Left cardiac atrium (tissue), 4 donors: ENCODE data around the gene RTBDN. TPM values are rescaled to one million over a fixed set of nuclear protein-coding genes. Genes with fewer than 3 reads are reported as not detected.

Source experiments
- ATAC-seq, 2 donors: fragments of 200-7000 bp; cut with Tn5 transposase; one replicate each; pipeline ENCODE4 v1.9.1; 2020; ENCODE audit warnings: mild to moderate bottlenecking in 2 of 2, moderate library complexity in 2 of 2
- DNase-seq: peaks from one replicate; pipeline ENCODE4 v3.0.0-alpha.2; 2020
- intact Hi-C, 2 donors: fragments of 100-400 bp; cut with DNase I; formaldehyde crosslinking; loops; one replicate each; pipeline versions ENCODE4 v1.14.1 to v1.15.1; 2022 to 2023
- long read RNA-seq: library from polyadenylated mRNA; unstranded; transcript quantifications from one replicate; pipeline ENCODE4 v2.0.0, GENCODE V29; 2021
- total RNA-seq, 2 donors: library from RNA; stranded (reverse); fragmentation: NEBNext Ultra II Directional; extraction: Animal tissue kit (Norgen Biotek cat#: 25700); gene quantifications; one replicate each; pipeline ENCODE4 v1.2.1, GENCODE V29; 2021
- donor health status: DM: no; HTN: yes; CAD: no.
- donor health status: DM: no; HTN: yes; CAD: no; lungs with severe emphysema.
- donor health status: DM: yes; HTN: yes; CAD: no.
- donor health status: Dilated cardiomyopathy.

RTBDN gene
- total RNA-seq: not detected
- long read RNA-seq: 0 reads

GRCh38 chr19:12834566-12834943, at the start of gene RTBDN:
Gene RTBDN, minus strand, starts transcription at chr19:12834579. Its CDS starts 4,600 bp downstream, at chr19:12829979.
- ATAC-seq: no peak

GRCh38 chr19:12882589-12882988, 48.2 kb upstream of the RTBDN start:
- DNase-seq: no peak
- ATAC-seq: no peak
- intact Hi-C loops: no loop called here

More at GRCh38 chr19:12834566-12834943, at the start of gene RTBDN:
- intact Hi-C loops: no loop called here
- DNase-seq: no peak

- peak; percentile 97 for DNase-seq
- intact Hi-C loops: no loop called here
- ATAC-seq: peak; percentile 96 to 98
Measured at GRCh38 chr19:12881172-12881808, 46.9 kb upstream of the RTBDN start, which contains the start of gene DNASE2. Gene DNASE2, minus strand, starts transcription at chr19:12881449. Its CDS starts 74 bp downstream, at chr19:12881375.

- ATAC-seq (peak; percentile 28 to 53), DNase-seq (peak; percentile 48)
- intact Hi-C loops: no loop called here
Measured at GRCh38 chr19:12880551-12881171, 46.3 kb upstream of the RTBDN start.

DNA sequence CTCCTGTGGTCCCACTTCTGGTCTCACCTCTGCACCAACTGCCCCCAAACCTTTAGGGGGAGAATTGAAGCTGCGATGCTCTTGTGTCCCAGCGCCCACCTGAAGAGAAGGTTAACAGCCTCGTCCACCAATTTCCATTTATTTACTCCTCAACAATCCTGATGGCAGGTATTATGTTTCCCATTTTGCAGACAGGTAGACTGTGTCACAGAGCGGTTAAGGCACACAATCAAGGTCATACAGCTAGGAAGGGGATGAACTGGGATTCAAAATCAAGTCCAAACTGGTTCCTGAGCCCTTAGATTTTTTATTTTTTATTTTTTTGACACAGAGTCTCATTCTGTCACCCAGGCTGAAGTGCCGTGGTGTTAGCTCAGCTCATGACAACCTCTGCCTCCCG, 40.7 kb upstream of the RTBDN start:
- no peak for ATAC-seq
- intact Hi-C loops: no loop called here
- DNase-seq: no peak

DNA sequence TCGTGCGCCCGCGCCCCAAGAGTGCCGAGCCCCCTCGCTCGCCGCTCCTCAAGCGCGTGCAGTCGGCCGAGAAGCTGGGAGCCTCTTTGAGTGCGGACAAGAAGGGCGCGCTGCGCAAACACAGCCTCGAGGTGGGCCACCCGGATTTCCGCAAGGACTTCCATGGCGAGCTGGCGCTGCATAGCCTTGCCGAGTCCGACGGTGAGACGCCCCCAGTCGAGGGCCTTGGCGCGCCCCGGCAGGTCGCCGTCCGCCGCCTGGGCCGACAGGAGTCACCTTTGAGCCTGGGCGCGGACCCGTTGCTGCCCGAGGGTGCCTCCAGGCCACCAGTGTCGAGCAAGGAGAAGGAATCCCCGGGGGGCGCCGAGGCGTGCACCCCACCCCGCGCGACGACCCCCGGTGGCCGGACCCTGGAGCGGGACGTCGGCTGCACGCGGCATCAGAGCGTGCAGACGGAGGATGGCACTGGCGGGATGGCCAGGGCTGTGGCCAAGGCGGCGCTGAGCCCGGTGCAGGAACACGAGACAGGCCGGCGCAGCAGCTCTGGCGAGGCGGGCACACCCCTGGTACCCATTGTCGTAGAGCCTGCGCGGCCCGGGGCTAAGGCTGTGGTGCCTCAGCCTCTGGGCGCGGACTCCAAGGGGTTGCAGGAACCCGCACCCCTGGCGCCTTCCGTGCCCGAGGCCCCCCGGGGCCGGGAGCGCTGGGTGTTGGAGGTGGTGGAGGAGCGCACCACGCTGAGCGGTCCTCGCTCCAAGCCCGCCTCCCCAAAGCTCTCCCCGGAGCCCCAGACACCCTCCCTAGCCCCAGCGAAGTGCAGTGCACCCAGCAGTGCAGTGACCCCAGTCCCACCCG, 39.7 kb upstream of the RTBDN start:
- intact Hi-C loops: no loop called here
- DNase-seq (no peak), ATAC-seq (no peak)

- peak; percentile 56 for DNase-seq
- peak; percentile 60 to 84 for ATAC-seq
- intact Hi-C loops: no loop called here
Measured at GRCh38 chr19:12872941-12873890, 38.8 kb upstream of the RTBDN start.

DNA sequence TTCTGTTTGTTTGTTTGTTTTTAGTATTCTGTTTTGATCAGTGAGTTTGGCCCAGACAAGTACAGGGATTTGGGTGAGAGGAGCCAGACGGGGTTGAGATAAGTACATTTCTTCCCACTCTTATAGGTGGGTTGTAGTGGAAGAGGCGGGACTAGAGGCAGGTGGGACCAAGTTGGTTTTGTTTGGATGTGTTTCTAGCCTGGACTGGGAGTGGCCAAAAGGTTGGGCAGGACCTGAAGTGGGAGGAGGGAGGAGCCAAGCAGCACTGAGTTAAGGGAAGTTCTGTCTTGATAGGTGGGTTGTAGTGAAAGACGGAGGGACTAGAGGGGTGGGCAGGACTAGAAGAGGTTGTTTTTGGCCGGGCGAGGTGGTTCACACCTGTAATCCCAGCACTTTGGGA, 37.9 kb upstream of the RTBDN start:
- intact Hi-C loops: no loop called here
- ATAC-seq (no peak), DNase-seq (no peak)

GRCh38 chr19:12871681-12872080, 37.3 kb upstream of the RTBDN start:
- no peak for DNase-seq
- ATAC-seq: no peak
- intact Hi-C loops: no loop called here

DNA sequence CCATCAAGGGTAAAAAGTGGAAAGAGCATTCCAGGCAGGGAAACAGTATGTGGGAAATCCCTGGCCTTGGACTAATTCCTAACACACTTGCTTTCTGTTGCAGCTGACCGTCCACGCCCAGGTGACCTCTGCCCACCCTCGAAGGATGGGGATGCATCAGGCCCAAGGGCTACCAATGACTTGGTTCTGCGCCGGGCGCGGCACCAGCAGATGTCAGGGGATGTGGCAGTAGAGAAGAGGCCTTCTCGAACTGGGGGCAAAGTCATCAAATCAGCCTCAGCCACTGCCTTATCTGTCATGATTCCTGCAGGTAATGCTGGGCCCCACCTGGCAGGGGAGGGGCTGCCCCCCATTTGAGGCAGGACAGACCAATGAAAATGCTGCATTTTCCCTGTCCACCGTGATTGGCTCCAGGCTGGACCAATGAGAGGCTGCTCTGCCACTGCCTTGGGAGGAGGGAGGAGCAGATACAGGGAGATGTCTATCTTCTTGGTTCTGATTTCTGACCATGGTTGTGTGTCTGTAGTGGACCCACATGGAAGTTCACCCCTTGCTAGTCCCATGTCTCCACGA, 34.2 kb upstream of the RTBDN start:
- ATAC-seq: no peak
- intact Hi-C loops: no loop called here
- no peak for DNase-seq

DNA sequence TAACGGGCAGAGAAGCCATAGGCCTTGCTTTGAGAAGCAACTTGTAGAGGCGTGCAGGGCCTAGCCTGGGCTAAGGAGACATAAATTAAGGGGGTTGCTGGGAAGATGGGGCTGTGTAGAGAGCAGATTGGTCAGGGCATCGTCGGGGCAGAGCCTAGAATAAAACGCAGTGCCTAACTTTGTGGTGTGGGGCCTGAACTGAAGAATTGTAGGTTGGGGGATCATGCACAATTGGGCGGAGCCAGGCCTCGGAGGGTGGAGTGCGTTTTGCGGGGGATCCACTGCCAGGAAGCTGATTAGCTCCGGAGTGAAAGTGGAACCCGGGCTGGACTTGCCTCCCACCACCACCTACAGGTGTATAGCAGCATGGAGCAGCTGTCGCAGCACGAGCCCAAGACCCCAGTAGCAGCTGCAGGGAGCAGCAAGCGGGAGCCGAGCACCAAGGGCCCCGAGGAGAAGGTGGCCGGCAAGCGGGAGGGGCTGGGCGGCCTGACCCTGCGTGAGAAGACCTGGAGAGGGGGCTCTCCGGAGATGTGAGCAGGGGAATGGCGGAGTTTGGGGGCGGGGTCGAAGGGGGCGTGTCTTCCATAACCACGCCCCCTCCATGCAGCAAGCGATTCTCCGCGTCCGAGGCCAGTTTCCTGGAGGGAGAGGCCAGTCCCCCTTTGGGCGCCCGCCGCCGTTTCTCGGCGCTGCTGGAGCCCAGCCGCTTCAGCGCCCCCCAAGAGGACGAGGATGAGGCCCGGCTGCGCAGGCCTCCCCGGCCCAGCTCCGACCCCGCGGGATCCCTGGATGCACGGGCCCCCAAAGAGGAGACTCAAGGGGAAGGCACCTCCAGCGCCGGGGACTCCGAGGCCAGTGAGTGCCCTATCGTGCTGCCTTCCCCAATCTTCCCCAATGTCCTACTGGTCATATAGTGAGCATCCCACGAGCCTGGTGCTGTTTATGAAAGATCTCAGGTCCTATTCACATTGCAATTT, 33.0 kb upstream of the RTBDN start:
- ATAC-seq (peak; percentile 86), DNase-seq (peak; percentile 61)
- intact Hi-C loops: no loop called here

DNA sequence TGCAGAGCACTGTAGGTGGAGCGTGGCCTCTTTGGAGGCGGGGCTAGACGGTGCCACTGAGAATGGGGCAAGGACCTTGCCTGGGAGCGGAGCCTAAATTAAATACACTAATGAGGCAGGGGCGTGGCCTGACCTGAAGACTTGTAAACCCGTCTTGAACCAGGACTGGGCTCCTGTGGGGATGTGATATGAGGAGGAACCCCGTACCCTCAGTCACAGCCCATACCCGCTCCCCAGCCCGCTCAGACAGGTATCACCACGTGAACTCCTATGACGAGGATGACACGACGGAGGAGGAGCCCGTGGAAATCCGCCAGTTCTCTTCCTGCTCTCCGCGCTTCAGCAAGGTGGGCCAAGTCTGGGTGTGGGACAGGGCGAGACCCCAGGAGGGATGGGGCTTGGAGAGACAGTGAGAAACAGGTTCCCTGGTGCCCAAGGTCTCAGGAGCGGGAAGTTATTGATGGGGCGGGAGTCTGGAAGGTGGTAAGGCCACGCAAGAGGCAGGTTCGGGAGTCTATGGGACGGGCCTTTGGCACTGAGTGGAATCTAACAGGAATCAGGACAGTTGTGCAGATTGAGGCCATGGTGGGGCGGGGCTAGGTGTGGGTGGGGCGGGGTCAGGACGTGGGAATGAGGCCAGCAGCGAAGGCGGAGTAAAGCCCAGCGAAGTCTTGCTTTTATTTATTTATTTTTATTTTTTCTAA, 32.2 kb upstream of the RTBDN start:
- no peak for DNase-seq
- intact Hi-C loops: no loop called here
- ATAC-seq: no peak

GRCh38 chr19:12865746-12866415, 31.5 kb upstream of the RTBDN start:
- no peak for DNase-seq
- intact Hi-C loops: no loop called here
- ATAC-seq: no peak

DNA sequence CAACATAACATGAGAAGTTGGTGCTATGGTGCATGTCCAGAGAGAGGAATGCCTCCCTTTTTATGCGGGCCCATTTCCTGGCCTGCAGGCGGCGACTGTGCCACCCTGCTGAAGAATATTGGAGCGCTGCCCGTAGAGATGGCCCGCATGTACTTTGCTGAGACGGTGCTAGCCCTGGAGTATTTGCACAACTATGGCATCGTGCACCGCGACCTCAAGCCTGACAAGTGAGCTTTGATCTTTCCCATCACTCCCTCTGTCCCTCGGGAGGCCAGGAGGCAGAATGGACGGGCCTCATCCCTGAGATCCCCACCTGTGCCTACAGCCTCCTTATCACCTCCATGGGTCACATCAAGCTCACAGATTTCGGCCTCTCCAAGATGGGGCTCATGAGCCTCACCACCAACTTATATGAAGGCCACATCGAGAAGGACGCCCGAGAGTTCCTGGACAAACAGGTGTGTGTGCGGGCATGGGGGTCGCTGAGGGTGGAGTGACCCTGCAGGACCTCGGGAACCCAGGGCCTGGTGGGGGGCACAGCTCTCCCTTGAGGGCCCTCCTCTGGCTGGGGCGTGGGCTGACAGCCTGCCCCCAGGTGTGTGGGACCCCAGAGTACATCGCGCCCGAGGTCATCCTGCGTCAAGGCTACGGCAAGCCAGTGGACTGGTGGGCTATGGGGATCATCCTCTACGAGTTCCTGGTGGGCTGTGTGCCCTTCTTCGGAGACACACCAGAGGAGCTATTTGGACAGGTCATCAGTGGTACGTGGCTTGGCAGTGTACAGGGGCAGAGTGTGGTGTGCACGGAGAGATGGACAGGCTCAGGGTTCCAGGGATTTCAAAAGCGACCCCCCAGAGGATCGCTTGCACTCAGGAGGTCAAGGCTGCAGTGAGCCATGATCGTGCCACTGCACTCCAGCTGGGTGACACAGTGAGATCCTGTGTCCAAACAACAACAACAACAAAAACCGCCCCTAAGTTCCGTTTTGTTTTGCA, 30.6 kb upstream of the RTBDN start:
- ATAC-seq: no peak
- intact Hi-C loops: no loop called here
- no peak for DNase-seq

- ATAC-seq (no peak), DNase-seq (no peak)
- intact Hi-C loops: no loop called here
Measured at GRCh38 chr19:12864143-12864542, 29.8 kb upstream of the RTBDN start.
